Ishikawa (cell line): ENCODE results near the gene IGFBP2.

Experiments
- CEBPB ChIP-seq: IDR thresholded peaks from 2 replicates; pipeline ENCODE4 v1.6.1; 2012
- CREB1 ChIP-seq: IDR thresholded peaks from 2 replicates; pipeline ENCODE4 v1.6.1; 2012; ENCODE audit warnings: low read depth
- EGR1 ChIP-seq: IDR thresholded peaks from 2 replicates; pipeline ENCODE4 v1.6.1; 2012
- EP300 ChIP-seq: IDR thresholded peaks from 2 replicates; pipeline ENCODE4 v1.6.1; 2012; ENCODE audit warnings: borderline replicate concordance
- FOXM1 ChIP-seq: IDR thresholded peaks from 2 replicates; pipeline ENCODE4 v1.6.1; 2012; ENCODE audit warnings: low read depth, borderline replicate concordance
- NFIC ChIP-seq: IDR thresholded peaks from 2 replicates; pipeline ENCODE4 v1.6.1; 2012
- RAD21 ChIP-seq: IDR thresholded peaks from 2 replicates; pipeline ENCODE4 v1.6.1; 2012; ENCODE audit warnings: low read depth
- REST ChIP-seq: IDR thresholded peaks from 2 replicates; pipeline ENCODE4 v1.6.1; 2012; ENCODE audit warnings: low read depth, mild to moderate bottlenecking
- TAF1 ChIP-seq: IDR thresholded peaks from 2 replicates; pipeline ENCODE4 v1.6.1; 2012; ENCODE audit warnings: low read depth, mild to moderate bottlenecking
- TCF12 ChIP-seq: IDR thresholded peaks from 2 replicates; pipeline ENCODE4 v1.6.1; 2012; ENCODE audit warnings: low read depth
- TEAD4 ChIP-seq: IDR thresholded peaks from 2 replicates; pipeline ENCODE4 v1.6.1; 2012
- USF1 ChIP-seq: IDR thresholded peaks from 2 replicates; pipeline ENCODE4 v1.6.1; 2012
- YY1 ChIP-seq: IDR thresholded peaks from 2 replicates; pipeline ENCODE4 v1.6.1; 2012; ENCODE audit warnings: low read depth
- ZBTB7A ChIP-seq: IDR thresholded peaks from 2 replicates; pipeline ENCODE4 v1.6.1; 2012; ENCODE audit warnings: low read depth
- TF ChIP-seq, protein P1 (sequence below): IDR thresholded peaks from 2 replicates; pipeline ENCODE4 v1.6.1; 2012

IGFBP2 gene

DNA sequence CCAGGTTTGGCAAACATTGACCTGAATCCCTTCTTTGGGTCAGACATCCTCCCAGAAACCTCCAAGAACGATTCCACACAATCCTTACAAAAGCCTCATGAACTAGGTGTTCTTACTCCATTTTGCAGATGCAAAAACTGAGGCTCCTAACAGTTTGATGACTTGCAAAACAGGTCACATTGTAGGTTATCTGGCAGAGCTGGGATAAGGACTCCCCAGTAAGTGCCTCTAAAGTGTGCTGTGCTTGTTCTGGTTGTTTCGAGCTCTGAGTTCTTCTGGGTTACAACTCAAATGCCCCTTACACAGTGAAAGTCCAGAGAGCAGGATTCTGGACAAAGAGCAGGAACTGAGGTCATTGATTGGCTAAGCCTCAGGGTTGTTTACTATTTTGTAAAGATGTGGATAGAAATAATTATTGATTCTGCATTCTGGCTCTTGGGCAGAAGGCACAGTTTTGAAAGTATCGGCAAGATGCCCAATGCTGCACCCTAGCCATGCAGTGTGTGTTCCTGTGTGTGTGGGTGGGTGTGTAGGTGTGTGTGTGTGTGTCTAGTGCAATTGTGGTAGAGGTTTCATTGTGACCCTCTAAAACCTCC lies 17.0 kb upstream of the IGFBP2 start:
- no peak for TF ChIP-seq TCF12

GRCh38 chr2:216617159-216617815 lies 15.9 kb upstream of the IGFBP2 start:
- TF ChIP-seq, protein P1, sequence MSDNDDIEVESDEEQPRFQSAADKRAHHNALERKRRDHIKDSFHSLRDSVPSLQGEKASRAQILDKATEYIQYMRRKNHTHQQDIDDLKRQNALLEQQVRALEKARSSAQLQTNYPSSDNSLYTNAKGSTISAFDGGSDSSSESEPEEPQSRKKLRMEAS: no peak
- TF ChIP-seq TAF1: no peak
- no peak for TF ChIP-seq ZBTB7A
- TF ChIP-seq CREB1: no peak
- no peak for TF ChIP-seq REST

- TF ChIP-seq TCF12: no peak
Observed at GRCh38 chr2:216618785-216619184, 14.4 kb upstream of the IGFBP2 start.

DNA sequence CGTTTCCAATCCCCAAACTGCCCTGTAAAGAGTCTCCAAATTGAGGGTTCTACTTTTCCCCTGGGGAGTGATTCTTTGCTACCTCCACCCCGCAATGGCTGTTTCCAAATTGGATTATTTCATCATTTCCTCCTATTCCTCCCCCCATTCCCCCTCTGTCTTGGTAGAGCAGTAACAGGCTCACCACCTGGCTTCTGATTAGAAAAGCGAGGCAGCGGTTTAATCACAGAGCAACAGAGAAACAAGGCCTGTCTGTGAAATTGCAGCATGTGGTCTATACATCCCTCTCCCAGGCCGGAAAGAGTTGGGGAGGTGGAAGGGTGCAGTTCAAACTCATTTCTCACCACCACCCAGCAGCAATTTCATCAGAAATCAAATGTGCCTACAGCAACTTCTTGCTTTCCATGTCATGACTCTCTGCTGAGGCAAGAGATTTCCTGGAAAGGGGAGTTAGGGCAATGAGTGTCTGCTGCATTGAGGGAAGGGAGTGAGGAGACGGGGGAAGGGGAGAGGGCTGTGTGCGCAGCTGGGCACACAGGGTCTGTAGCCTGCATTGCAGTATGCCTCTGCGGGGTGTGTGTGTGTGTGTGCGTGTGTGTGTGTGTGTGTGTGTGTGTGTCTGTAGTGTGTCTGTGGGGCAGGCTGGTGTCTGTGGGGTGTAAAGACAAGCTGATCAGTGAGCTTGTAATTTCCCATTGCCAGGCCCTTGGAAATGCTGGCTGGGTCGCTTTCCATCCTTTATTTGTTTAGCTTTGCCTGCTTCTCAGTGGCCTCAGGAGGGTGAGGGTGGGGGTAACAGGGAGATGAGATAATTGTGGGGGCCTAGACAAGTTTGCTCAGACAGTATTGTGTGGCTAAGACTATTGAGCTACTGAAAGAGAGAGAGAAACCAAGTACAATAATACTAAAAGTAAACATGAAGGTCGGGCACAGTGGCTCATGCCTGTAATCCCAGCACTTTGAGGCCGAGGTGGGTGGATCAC lies 13.5 kb upstream of the IGFBP2 start:
- TF ChIP-seq EGR1 (no peak), CEBPB (no peak), TCF12 (no peak), TAF1 (no peak), EP300 (no peak), REST (no peak)

DNA sequence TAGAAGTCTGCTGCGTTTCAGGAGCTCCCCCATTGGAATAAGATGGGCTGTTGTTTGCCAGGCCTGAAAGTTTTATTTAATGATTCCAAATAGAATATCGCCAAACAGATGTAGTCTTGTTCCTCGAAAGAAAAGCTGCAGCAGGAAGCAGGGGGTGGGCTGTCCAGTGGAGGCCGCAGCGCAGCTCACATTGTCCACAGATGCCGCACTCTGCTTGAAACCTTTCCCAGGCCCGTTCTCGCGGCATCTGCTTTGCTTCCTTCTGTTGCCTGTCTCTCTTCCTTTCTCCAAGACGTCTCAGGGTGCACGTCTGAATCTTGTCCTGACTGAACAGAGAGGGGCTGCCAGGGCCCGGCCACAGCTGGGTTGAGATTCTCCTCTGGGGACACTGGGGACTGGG lies 12.4 kb upstream of the IGFBP2 start:
- TF ChIP-seq EGR1: no peak
- TF ChIP-seq CEBPB: no peak
- TF ChIP-seq TCF12: no peak
- TF ChIP-seq YY1: no peak
- no peak for TF ChIP-seq TEAD4
- no peak for TF ChIP-seq CREB1
- no peak for TF ChIP-seq NFIC
- TF ChIP-seq, protein P1: no peak
- TF ChIP-seq USF1: no peak
- no peak for TF ChIP-seq REST
- TF ChIP-seq RAD21: no peak
- TF ChIP-seq EP300: no peak
- TF ChIP-seq FOXM1: no peak
- no peak for TF ChIP-seq TAF1
